Astrocyte (in vitro differentiated cells and primary cell): Measurements from ENCODE around the gene MYOG. TPM values are rescaled to one million over a fixed set of nuclear protein-coding genes. Genes with fewer than 3 reads are reported as not detected.

Experiments
- DNase-seq: peaks from one replicate; pipeline ENCODE4 v3.0.0-alpha.2; 2010; ENCODE audit warnings: low read depth
- FAIRE-seq: peaks from 2 replicates; lab custom pipeline; 2011; peaks lifted over from hg19 to GRCh38; lab: Jason Lieb, UNC
- H2AFZ ChIP-seq: 2 replicates; pipeline ENCODE4 v1.6.0; 2012; ENCODE audit warnings: low read depth, low read length, inconsistent platforms
- H3K27ac ChIP-seq: 2 replicates; pipeline ENCODE4 v1.5.1; 2011; ENCODE audit warnings: low read depth, low read length, inconsistent platforms
- H3K27me3 ChIP-seq: 2 replicates; pipeline ENCODE4 v1.6.0; 2011; ENCODE audit warnings: low read length, inconsistent platforms; ENCODE audit not compliant: insufficient read depth
- H3K36me3 ChIP-seq: 2 replicates; pipeline ENCODE4 v1.5.1; 2011; ENCODE audit warnings: low read length, inconsistent platforms; ENCODE audit not compliant: insufficient read depth
- H3K4me1 ChIP-seq: 2 replicates; pipeline ENCODE4 v1.5.1; 2011; ENCODE audit warnings: low read length, inconsistent platforms; ENCODE audit not compliant: insufficient read depth
- H3K4me2 ChIP-seq: 2 replicates; pipeline ENCODE4 v1.6.0; 2012; ENCODE audit warnings: low read length, inconsistent platforms
- H3K4me3 ChIP-seq: 2 replicates; pipeline ENCODE4 v1.5.1; 2011; ENCODE audit warnings: low read depth, mild to moderate bottlenecking, low read length, inconsistent platforms; ENCODE audit not compliant: insufficient read depth
- H3K79me2 ChIP-seq: 2 replicates; pipeline ENCODE4 v1.6.0; 2012; ENCODE audit warnings: mild to moderate bottlenecking, low read length, inconsistent platforms; ENCODE audit not compliant: insufficient read depth
- H3K9ac ChIP-seq: 2 replicates; pipeline ENCODE4 v1.6.0; 2012; ENCODE audit warnings: mild to moderate bottlenecking, low read length, inconsistent platforms
- H3K9me3 ChIP-seq: 2 replicates; pipeline ENCODE4 v1.5.1; 2012; ENCODE audit warnings: low read depth, mild to moderate bottlenecking, low read length, inconsistent platforms; ENCODE audit not compliant: insufficient read depth
- H4K20me1 ChIP-seq: 2 replicates; pipeline ENCODE4 v1.6.0; 2012; ENCODE audit warnings: low read length, inconsistent platforms; ENCODE audit not compliant: insufficient read depth
- H3K27ac Mint-ChIP-seq: one replicate; pipeline ENCODE4 v1.8.0; 2021; ENCODE audit warnings: mild to moderate bottlenecking, mixed read lengths; ENCODE audit not compliant: unreplicated experiment
- H3K27me3 Mint-ChIP-seq: one replicate; pipeline ENCODE4 v1.8.0; 2021; ENCODE audit warnings: low read depth, mixed read lengths; ENCODE audit not compliant: unreplicated experiment
- H3K36me3 Mint-ChIP-seq: one replicate; pipeline ENCODE4 v1.8.0; 2021; ENCODE audit warnings: low read depth, mixed read lengths; ENCODE audit not compliant: unreplicated experiment
- H3K4me1 Mint-ChIP-seq: one replicate; pipeline ENCODE4 v1.8.0; 2021; ENCODE audit warnings: low read depth, mixed read lengths; ENCODE audit not compliant: unreplicated experiment
- H3K4me3 Mint-ChIP-seq: one replicate; pipeline ENCODE4 v1.8.0; 2021; ENCODE audit warnings: mild to moderate bottlenecking, moderate library complexity, mixed read lengths; ENCODE audit not compliant: unreplicated experiment
- H3K9me3 Mint-ChIP-seq: one replicate; pipeline ENCODE4 v1.8.0; 2021; ENCODE audit warnings: mild to moderate bottlenecking, mixed read lengths; ENCODE audit not compliant: unreplicated experiment
- CTCF ChIP-seq: IDR thresholded peaks from 2 replicates; pipeline ENCODE4 v1.5.1; 2011; ENCODE audit warnings: low read depth, mild to moderate bottlenecking, inconsistent platforms, low read length, moderate library complexity; ENCODE audit not compliant: insufficient read depth
- EZH2 ChIP-seq: IDR thresholded peaks from 2 replicates; pipeline ENCODE4 v1.6.1; 2012; ENCODE audit warnings: mild to moderate bottlenecking, low read length, inconsistent platforms; ENCODE audit not compliant: insufficient read depth
- total RNA-seq: library from RNA; stranded (reverse); gene quantifications from 2 replicates; pipeline ENCODE4 v1.2.1, GENCODE V29; 2021

Gene MYOG
- total RNA-seq, 1 donor from 2014 or later, result not detected

GRCh38 chr1:203124546-203125317 lies 38.9 kb upstream of the MYOG start:
- H3K4me1 Mint-ChIP-seq, result peaks cover 13% of the 10 kb centered on the region
- H3K9me3 Mint-ChIP-seq, result no peaks in the 10 kb centered on the region
- H3K36me3 ChIP-seq, result no peaks in the 10 kb centered on the region
- H3K4me3 Mint-ChIP-seq, result no peak overlapping the region
- DNase-seq (peak; percentile 4), FAIRE-seq (no peak)
- no peak overlapping the region for H3K27ac Mint-ChIP-seq
- no peak overlapping the region for H2AFZ ChIP-seq
- peaks cover 3% of the 10 kb centered on the region for H4K20me1 ChIP-seq
- TF ChIP-seq CTCF, result no peak
- TF ChIP-seq EZH2, result no peak
- H3K27me3 Mint-ChIP-seq, result peaks cover 76% of the 10 kb centered on the region
- no peak overlapping the region for H3K4me3 ChIP-seq
- H3K79me2 ChIP-seq, result no peaks in the 10 kb centered on the region
- no peak overlapping the region for H3K9ac ChIP-seq
- H3K4me2 ChIP-seq, result no peak overlapping the region
- H3K27me3 ChIP-seq, result peaks cover 8% of the 10 kb centered on the region
- peaks cover 3% of the 10 kb centered on the region for H3K36me3 Mint-ChIP-seq
- peaks cover 11% of the 10 kb centered on the region for H3K4me1 ChIP-seq
- H3K27ac ChIP-seq, result no peak overlapping the region
- no peaks in the 10 kb centered on the region for H3K9me3 ChIP-seq

DNA sequence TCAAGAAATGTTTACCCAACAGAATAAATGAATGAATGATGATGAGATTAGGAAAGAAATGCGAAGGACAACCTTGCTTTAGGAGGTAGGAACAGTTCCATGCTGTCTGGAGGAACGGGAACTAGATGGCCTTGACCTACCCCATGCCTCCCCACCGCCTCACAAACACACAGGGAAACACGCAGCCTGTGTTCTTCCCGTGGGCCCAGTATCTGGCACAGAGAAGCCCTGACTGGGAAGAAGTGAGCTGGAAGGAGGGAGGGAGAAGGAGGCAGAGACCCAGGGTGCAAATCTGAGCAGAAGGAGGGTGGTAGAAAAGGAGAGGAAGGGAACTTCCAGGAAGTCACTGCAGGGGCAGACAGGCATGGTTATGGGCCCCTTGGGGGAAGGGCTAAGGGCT lies 38.2 kb upstream of the MYOG start:
- peaks cover 13% of the 10 kb centered on the region for H3K4me1 Mint-ChIP-seq
- H3K4me3 Mint-ChIP-seq, result no peak overlapping the region
- H3K9me3 Mint-ChIP-seq, result no peaks in the 10 kb centered on the region
- Histone ChIP-seq H2AFZ (no peak overlapping the region), H3K36me3 (no peaks in the 10 kb centered on the region), H3K27me3 (peaks cover 13% of the 10 kb centered on the region), H3K9ac (no peak overlapping the region), H3K4me2 (no peak overlapping the region), H3K4me1 (peaks cover 11% of the 10 kb centered on the region), H3K9me3 (no peaks in the 10 kb centered on the region), H3K79me2 (no peaks in the 10 kb centered on the region), H3K4me3 (no peak overlapping the region), H3K27ac (no peak overlapping the region), H4K20me1 (no peaks in the 10 kb centered on the region)
- peak overlapping the region; percentile 18 for H3K27ac Mint-ChIP-seq
- TF ChIP-seq CTCF, result no peak
- no peak for TF ChIP-seq EZH2
- peaks cover 78% of the 10 kb centered on the region for H3K27me3 Mint-ChIP-seq
- FAIRE-seq, result no peak
- no peak for DNase-seq
- H3K36me3 Mint-ChIP-seq, result peaks cover 3% of the 10 kb centered on the region

DNA sequence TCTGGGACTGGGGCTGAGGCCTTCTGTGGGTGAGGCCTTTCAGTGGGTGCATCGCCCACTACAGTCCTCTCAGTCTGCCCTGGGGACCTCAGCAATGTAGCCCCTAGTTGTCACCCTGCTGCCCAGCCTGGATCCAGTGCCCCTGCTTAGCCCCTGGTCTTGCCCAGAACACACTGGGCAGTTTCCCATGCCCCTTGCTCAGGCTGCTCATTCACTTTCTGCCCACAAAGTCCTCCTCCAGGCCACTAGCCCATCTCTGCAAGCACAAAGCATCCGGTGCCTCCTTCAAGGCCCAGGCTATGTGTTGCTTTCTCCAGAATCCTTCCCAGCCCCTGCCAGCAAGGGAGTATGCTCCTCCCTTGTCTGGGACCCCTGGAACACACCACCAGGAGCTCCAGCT lies 36.3 kb upstream of the MYOG start:
- H3K27ac Mint-ChIP-seq, result no peak overlapping the region
- Histone ChIP-seq H3K9ac (no peak overlapping the region), H4K20me1 (no peaks in the 10 kb centered on the region), H3K4me2 (no peak overlapping the region), H3K27me3 (peaks cover 22% of the 10 kb centered on the region), H3K4me1 (peaks cover 5% of the 10 kb centered on the region), H3K9me3 (no peaks in the 10 kb centered on the region), H3K27ac (no peak overlapping the region), H3K79me2 (no peaks in the 10 kb centered on the region), H2AFZ (no peak overlapping the region), H3K36me3 (no peaks in the 10 kb centered on the region), H3K4me3 (no peak overlapping the region)
- DNase-seq (no peak), FAIRE-seq (no peak)
- no peak overlapping the region for H3K4me3 Mint-ChIP-seq
- H3K36me3 Mint-ChIP-seq, result peaks cover 2% of the 10 kb centered on the region
- peaks cover 11% of the 10 kb centered on the region for H3K4me1 Mint-ChIP-seq
- TF ChIP-seq EZH2 (no peak), CTCF (no peak)
- H3K9me3 Mint-ChIP-seq, result no peaks in the 10 kb centered on the region
- peaks cover 89% of the 10 kb centered on the region for H3K27me3 Mint-ChIP-seq
